OCI-M1 (cell line): ENCODE data around the gene THEM5.
"Not testable (repeated sequence)": the region's sequence is repeated elsewhere in the genome, so short reads cannot be mapped to it uniquely, and the experiment has no call there.

ENCODE experiments used
- DNase-seq: peaks from one replicate; lab custom pipeline; 2025; lab: John Stamatoyannopoulos, UW

The THEM5 gene

DNA sequence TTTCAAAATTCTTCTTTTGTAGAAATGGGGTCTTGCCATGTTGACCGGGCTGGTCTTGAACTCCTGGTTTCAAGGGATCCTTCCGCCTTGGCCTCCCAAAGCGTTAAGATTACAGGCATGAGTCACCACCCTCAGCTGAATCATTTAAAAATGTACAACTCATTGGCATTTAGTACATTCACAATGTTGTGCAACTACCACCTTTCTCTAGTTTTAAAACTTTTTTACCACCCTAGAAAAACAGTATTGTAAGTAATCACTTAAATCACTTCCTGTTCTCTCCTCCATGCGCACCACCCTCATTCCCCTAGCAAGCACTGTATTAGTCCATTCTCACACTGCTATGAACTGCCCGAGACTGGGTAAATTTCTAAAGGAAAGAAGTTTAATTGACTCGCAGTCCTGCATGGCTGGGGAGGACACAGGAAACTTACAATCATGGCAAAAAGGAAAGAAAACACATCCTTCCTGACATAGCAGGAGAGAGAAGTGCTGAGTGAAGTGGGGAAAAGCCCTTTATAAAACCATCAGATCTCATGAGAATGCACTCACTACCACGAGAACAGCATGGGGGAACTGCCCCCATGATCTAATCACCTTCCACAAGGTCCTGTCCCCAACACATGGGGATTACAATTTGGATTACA lies 14.4 kb upstream of the THEM5 start:
- peak; percentile 34 for DNase-seq

DNA sequence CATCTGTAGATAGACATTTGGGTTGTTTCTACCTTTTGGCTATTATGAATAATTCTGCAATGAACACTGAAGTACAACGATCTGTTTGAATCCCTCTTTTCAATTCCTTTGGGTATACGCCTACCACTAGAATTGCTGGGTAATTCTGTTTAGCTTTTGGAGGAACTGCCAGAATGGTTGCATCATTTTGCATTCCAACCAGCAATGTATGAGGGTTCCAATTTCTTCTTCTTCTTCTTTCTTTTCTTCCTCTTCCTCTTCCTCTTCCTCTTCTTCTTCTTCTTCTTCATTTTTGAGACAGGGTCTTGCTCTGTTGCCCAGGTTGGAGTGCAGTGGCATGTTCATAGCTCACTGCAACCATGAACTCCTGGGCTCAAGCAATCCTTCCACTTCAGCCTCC lies 13.8 kb upstream of the THEM5 start:
- no peak for DNase-seq

DNA sequence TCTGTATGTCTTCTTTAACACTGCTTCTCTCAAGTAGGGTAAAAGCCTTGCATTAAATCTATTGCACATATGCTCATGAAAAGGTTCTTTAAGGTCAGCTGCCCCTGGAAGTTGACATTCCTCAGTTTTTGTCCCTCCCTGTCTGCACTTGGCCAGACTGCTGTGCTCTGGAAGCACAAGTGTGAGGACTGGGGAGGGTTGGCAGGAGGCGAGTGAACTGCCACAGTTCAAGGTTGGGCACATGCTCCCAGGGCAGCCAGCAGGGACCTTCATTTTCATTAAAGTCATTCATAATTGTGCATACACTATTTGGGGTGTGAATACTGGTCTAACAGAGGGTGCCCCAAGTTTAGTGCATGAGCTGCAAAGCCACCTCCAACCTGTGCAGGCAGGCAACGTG lies 10.9 kb upstream of the THEM5 start:
- no peak for DNase-seq

DNA sequence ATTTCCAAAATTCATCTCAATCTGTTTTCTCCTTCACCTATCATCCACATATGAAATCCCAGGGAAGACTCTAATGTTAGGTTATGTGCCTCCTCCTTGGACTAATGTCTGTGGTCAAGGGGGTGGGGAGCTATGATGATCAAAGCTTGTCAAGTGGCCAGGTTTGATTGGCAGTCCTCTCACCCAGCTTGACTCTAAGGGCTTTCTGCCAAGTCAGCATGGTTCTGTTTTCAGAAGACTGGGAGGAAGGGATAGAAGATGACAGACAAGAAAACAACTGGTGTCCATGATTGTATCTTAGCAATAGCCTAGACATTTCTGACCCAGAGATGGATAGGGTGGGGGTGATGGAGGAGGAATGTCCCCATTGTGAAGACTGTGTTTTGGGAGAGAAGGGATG lies 9.1 kb upstream of the THEM5 start:
- peak; percentile 77 for DNase-seq

DNA sequence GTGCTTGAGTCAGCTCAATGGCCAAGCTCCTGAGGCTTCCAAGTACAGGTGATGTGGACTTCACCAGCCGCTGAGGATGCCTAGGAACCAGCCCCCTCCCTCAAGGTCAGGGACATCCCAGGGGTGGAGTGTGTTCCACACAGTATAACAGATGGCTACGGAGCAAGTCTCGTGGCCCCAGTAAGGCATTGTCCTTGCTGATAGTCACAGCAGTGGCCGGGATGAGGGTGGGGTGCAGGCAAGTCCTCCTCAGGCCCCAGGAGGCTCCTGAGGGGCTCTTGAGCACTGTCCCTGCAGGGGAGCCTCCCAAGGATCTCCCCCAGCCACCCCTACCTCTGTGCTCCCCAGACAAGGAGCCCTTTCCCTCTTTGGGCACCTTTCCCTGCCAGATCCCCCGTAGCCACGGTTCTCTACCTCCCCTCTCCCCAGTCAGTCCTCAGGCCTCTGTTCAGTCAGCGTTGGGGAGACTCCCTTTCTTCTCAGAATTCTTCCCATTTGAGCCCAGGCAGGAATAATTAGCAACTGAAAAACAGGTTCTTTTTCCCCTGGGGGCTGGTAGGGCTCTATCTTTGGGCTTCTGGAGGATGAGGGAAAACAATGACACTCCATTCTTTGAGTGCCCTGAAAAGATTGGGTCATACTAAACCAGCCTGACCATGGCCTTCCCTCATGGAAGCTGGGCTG lies 7.1 kb upstream of the THEM5 start:
- no peak for DNase-seq

DNA sequence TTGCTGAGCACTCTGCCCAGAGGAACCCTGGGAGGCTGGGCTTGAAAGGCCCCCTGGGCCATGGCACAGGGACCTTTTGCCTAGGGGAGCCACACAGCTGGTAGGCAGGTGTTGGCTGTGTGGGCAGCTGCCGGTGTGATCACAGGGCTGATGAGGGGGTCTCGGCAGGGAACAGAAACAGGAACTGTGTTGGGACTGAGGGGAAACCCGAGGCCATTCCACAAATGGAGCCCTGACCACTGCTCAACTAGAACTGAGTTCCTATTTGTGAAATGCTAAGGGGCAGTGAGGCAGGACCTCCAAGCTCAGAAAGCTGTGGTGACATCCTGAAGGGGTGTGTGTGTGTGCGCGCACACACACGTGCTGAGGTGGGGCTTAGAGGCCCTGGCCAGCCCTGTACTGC lies 6.4 kb upstream of the THEM5 start:
- no peak for DNase-seq

DNA sequence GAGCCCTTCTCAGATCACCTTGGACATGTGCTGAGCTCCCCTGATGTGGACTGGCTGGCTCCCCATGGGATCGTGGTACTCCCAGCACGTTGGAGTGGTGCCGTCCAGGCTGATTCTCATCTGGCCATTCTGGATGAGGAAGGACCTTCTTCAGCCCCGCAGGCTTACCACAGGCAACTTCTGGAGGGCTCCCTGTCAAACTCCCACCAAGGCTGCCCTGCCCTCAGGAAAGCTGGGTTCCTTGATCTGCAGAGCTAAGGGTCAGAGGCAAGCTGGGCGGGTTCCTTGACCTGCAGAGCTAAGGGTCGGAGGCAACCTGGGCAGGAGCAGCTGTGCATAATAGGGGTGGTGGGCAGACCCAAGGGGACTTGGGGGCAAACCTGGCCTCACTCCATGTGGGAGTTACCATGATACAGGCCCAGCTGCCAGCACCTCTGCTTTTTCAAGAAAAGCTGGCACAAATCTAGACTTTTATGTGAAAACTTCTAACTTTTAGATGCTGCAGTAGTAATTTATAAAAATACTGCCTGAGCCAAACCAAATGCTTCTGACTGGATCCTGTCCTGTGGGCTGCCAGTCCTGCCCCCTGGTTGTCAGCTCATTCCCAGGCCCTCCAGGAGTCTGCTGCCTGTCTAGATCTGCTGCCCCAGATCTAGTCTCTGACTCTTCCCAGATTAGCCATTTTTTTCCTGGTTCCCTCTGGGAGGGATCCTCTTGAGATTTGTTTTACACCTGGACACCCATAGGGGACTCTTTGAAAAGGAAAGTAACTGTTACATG lies 5.6 kb upstream of the THEM5 start:
- DNase-seq, result no peak

DNA sequence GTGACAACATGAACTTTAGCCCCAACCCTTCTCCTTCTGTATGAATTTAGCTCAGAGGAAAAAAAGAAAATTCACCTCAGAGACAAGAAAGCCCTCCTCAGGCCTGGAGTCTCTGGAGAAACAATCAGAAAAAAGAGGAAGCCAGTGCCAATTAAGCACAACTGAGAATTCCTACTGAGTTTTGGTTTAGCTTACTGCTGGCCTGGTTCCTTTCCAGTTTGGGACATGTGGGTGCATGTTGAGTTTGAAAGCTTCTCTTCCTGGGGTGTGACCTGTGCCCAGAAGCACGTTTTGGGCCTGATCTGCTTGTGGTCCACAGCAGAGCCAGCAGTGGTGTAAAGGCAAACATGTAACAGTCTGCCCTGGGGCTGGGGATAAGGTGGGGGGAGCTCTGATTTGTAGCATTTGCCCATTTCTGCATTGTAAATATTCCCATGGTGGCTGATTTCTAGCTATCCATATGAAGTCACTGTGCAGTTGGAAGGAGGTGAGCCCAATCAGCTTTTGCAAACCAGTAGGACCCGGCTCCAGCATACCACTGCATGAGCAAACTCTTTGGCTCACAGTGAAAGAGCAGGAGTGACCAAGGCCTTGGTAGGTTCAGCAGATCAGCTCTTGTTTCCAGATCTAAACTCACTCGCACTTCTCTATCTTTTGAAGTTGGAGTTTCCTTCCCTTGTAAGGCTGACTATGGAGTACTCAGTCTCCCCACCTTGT lies 4.7 kb upstream of the THEM5 start:
- peak; percentile 33 for DNase-seq

DNA sequence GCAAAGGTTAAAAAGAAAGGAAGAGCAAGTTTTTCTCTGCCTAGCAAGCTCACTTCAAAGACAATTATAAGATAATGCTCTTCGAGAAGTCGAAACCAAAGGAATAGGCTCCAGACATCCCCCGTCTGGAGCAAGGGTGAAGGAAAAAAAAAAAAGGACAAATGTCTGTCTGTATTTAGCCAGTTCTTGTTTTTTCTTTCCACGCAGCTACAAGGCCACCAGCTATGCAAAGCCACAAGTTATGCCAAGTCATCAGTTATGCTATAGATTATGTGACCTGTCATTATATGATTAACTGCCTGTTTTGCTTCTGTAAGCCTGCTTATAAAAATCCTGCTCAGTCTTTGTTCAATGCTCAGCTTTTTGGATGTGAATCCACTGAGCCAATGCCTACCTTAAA lies 2.4 kb upstream of the THEM5 start:
- DNase-seq, result peak; percentile 78

DNA sequence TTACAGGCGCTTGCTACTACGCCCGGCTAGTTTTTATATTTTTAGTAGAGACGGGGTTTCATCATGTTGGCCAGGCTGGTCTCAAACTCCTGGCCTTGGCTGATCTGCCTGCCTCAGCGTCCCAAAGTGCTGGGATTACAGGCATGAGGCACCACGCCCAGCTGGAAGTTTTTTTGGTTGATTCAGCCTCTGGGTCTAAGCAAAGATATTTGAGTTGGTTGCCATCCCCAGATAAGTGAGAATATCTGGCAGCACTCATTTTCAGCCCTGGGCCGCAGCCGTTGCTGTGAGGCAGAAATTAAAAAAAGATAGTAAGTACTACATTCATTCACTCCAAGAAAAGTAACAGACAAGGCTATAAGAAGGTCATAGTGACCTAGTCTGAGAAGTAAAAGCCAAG lies 2.0 kb upstream of the THEM5 start:
- not testable (repeated sequence) for DNase-seq

DNA sequence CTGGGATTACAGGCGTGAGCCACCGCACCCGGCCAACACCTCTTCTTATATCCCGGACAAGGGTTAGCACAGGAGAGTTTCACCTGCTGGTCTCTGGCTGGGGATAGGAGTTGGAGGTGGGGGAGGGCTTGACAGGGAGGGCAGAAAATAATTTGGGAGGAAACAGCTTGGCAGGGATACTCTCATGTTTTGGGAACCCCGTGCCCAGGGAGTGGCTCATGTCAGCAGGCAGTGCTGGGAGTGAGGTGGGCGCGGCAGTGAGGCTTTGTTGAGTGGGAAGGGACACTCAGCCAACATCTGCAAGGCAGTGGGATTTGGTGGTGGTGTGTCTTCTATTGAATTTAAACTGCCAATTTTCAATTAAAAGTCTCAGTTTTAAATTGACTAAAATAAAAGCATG lies 1.1 kb upstream of the THEM5 start:
- DNase-seq, result no peak

DNA sequence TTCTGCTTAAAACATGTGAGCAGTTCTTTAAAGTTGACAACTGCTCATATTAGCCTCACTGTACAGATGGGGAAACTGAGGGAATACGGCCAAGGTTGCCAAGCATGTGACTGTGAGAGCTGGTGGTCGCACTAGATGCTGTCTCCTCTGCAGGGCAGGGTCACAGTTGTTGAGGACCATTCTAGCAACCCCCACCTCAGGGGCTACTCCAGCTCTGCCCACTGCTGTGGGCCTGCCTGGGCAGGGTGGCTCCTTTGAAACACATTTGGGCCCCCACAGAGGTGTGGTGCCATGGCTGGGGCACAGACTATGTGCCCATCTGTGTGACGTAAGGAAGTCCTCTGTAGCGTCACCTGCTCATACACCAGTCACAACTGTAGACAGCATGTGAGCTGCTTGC lies 779 bp downstream of the THEM5 start:
- no peak for DNase-seq

DNA sequence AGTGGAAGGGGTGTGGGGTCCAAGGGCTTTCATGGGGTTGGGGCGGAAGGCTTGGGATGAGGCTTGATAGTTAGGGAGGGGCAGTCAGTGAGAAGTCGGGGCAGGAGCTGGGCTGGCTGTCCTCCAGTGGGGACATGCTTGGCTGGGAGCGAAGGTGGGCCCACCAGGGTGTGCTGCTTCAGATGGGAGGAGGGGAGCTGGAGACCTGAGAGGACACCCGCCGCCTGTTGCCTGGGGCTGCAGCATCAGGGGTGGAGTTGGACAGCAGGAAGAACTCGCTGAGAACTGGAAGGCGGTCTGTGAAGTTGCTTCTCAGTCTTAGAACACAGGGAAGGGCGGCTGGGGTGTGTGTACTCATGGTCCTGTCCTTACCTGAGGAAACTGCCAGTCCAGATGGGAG lies 1.6 kb downstream of the THEM5 start:
- DNase-seq, result no peak

DNA sequence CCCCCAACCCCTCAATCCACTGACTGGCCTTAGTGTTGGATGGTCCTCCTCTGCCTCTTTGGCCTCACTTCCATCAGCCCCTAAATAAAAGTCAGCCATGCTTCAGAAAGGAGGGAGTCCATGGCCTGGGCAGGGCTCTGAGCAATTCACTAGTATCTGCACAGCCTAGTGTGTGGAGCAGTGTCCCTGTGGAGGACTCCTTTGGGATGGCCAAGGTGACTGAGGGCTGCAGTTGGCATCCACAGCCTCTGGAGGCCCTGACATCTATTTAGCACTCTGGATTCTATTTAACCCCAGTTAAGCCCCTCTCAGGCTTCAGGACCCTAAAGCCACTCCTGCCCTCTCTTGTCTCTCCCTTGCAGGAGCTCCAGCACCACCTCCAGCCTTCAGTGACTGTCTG lies 3.6 kb downstream of the THEM5 start:
- DNase-seq, result no peak

DNA sequence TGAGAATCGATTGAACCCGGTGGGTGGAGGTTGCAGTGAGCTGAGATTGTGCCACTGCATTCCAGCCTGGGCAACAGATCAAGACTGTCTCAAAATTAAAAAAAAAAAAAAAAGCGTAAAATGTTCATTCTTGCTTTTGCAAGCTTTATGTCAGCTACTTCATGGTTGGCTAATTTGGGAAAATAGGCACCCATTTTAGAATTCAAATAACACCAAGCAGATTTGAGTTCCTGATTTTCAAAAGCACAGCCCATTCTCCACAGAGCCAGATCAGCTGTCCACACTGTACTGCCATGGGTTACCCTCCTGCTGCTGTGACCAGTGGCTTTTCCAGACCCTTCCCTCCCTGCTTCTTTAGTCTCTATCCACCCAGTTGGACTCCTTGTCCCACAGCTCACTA lies 4.4 kb downstream of the THEM5 start:
- DNase-seq, result no peak

DNA sequence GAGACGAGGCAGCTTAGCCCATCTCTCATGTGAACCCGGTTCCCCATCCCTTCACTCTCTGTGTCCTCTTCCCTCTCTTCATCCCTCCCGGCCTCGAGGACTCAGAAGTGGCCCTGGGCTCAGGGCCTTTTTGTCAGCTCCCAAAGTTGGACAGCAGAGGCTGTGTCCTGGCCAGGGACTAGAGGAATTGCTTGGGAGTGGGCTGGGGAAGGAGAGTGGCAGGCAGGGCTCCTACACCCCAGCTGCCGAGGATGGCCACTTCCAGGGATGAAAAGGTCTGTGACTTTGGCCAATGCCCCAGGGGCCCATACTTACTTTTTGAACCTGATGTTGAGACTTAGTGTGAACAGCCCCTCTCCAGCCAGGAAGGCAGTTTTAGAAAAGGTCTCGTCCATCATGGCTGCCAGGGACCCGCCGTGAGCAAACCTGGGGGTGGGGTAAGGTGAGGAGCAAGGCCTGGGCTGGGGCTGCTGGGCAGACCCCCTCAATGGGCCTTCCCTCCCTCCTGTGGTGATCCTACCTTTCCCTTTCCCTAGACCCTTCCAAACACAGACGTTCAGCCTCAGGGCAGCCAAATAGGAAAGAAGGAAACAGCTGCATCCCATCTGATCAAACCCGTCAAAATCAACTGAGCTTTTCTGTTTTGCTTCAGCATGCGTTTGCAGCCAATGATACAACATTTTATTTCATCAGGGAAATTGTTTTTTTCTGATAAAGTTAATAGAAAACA lies 5.5 kb downstream of the THEM5 start:
- DNase-seq, result no peak

DNA sequence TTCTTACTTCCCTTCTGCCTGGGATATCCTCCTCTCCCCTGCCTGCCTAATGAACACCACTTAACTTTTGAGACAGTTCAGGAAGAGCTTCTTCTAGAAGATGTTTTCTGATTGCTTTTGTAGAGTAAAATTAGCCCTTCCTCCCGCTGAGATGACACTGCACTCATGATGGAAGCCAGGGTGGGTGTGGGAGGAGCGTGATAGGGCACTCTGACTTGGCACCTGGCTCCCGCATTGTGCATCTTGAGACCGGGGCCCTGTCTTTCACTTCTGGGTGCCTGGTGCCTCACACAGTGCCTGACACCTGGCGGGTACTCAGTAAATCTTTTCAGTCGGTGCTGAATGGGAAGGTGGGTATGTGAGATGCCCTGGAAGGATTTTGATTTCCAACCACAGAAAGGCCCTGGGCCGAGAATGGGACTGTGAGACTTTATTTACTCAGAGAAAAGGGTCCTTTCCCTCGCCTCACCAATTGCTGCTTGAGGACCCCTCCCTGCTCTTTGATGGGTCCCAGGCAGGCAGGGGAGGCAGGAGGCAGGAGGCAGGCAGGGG lies 6.8 kb downstream of the THEM5 start:
- DNase-seq, result no peak

DNA sequence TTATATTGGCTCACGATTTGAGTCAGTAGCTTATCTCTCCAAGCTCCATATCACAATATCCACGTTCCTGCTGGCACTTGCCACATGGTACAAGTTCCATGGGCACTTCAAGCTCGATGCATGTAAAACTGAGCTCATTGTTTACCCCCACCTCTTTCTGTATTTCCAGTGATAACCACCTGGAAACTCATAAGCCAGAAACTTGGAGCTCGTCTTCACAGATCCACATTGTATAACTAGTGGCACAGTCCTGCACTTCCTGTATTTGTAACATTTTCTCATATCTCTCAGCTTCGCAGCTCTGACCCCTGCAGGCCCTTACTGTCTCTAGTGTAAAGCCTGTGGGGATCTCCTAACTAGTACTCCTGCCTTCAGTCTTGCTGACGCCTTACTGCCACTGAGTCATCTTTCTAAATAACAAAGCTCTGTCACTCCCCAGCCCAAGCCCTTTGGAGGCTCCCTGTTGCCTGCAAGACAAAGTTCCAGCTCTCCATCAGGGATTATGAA lies 7.4 kb downstream of the THEM5 start:
- peak; percentile 81 for DNase-seq

DNA sequence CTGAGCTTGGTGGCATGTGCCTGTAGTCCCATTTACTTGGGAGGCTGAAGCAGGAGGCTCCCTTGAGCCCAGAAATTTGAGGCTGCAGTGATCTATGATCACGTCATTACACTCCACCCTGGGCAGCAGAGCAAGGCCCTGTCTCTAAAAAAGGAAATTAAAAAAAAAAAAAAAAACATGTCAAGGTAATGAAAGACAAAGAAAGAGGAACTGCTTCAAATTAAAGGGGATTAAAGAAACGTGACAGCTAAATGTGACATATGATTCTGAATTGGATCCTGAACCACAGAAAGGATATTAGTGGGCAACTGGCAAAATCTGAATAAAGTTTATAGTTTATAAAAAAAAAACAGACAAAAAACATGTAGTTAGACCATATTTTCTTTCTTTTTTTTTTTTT lies 10.1 kb downstream of the THEM5 start:
- DNase-seq, result peak; percentile 49

DNA sequence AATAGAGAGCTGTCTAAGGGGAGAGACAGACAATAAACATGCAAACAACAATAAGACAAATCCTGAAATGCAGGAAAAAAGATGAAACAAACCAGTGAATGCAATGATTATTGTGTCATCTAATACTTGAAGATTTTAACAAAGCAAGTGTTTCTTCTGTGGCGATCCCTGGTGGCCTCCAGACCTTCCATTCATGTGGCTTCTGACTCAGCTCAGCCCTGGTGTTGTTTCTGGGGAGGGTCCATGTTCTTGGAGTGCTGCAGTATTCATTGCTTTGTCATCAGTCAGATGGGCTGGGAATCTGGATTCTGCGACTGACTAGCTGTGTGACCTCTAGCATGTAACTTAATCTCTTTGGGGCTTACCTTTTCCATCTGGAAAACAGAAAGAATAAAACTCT lies 12.4 kb downstream of the THEM5 start:
- DNase-seq, result no peak

DNA sequence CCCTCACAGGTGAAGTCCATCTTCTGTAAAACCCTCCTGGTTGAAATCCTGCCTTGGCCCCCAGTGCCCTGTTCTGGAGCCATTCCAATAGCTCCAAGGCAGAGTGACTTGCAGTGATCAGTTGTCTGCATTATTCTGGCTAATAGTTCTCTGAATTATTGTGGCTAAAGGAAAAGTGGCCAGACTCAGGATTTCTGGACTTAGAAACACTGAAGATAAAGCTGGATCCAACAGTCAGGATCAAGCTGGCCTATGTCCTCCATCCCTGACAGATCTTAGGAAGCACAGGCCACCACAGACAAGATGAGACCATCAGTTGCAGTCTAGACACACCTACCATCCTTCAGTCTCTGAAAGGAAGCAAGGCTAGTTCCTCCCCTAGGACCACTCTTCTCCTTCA lies 13.1 kb downstream of the THEM5 start:
- no peak for DNase-seq
